Transverse colon (tissue), 4 donors: ENCODE data around the gene SIDT2. TPM values are rescaled to one million over a fixed set of nuclear protein-coding genes. Genes with fewer than 3 reads are reported as not detected.

Experiments used
- DNase-seq: peaks from one replicate; pipeline ENCODE4 v3.0.0-alpha.2; 2019
- H3K27ac ChIP-seq, 4 donors: fragments of 200-600 bp; sonication (generic); 2 replicates each; pipeline ENCODE4 v1.5.1; 2016 to 2018; ENCODE audit warnings: inconsistent platforms in 4 of 4
- H3K27me3 ChIP-seq: fragments of 200-600 bp; sonication (generic); 2 replicates; pipeline ENCODE4 v1.5.1; 2017; ENCODE audit warnings: inconsistent platforms
- H3K36me3 ChIP-seq, 4 donors: fragments of 200-600 bp; sonication (generic); 2 replicates each; pipeline ENCODE4 v1.5.1; 2017 to 2019; ENCODE audit warnings: inconsistent platforms in 4 of 4
- H3K4me1 ChIP-seq, 4 donors: fragments of 200-600 bp; sonication (generic); 2 replicates each; pipeline ENCODE4 v1.5.1; 2017 to 2020; ENCODE audit warnings: inconsistent platforms in 4 of 4
- H3K4me3 ChIP-seq, 4 donors: fragments of 200-600 bp; sonication (generic); 1 replicate in 1 of 4; 2 replicates in 3 of 4; pipeline versions ENCODE4 v1.5.1 to v1.6.1; 2017 to 2019; ENCODE audit warnings: inconsistent platforms in 4 of 4
- H3K9me3 ChIP-seq, 2 donors: fragments of 200-600 bp; sonication (generic); 2 replicates each; pipeline ENCODE4 v1.5.1; 2017 to 2019; ENCODE audit warnings: inconsistent platforms in 2 of 2
- CTCF ChIP-seq, 5 experiments: fragments of 200-600 bp in 3 of 5; fragments of 450-650 bp in 2 of 5; sonication (generic) in 3 of 5; IDR thresholded peaks; 1 replicate in 2 of 5; 2 replicates in 3 of 5; pipeline ENCODE4 v1.5.1; 2016 to 2017; ENCODE audit warnings: antibody characterized with exemption in 5 of 5, inconsistent platforms in 3 of 5, mild to moderate bottlenecking in 2 of 5, moderate library complexity in 1 of 5
- EP300 ChIP-seq: sonication (generic); formaldehyde crosslinking; IDR thresholded peaks from one replicate; pipeline ENCODE4 v1.6.1; 2017; ENCODE audit warnings: antibody characterized with exemption, low read depth
- POLR2A ChIP-seq: fragments of 450-650 bp; IDR thresholded peaks from one replicate; pipeline ENCODE4 v1.6.1; 2016; ENCODE audit warnings: antibody characterized with exemption, mild to moderate bottlenecking, moderate library complexity
- POLR2AphosphoS5 ChIP-seq, 3 donors: sonication (generic); formaldehyde crosslinking; IDR thresholded peaks; one replicate each; pipeline ENCODE4 v1.6.1; 2016; ENCODE audit warnings: antibody characterized with exemption in 3 of 3
- WGBS, 2 donors: methylation state at CpG; one replicate each; pipeline ENCODE4 v1.1.5; 2018; ENCODE audit warnings: low coverage in 1 of 2; 5-methylcytosine and 5-hydroxymethylcytosine counted together
- in situ Hi-C, 4 donors: fragments of 200-750 bp; cut with MboI; loops; one replicate each; pipeline versions ENCODE4 v1.15.0 to v1.15.1; 2017; ENCODE audit warnings: low sequenced_read_pairs in 3 of 4, low pct_ligation_motif_present in 1 of 4, low pct_unique_long_range_greater_than_20kb in 1 of 4
- intact Hi-C: fragments of 100-400 bp; cut with DNase I; formaldehyde crosslinking; loops from one replicate; pipeline ENCODE4 v1.15.1; 2023; ENCODE audit warnings: low total_unique reads
- total RNA-seq, 4 donors: library from RNA; depleted of rRNA; stranded (reverse); fragments of >200 nt; gene quantifications; one replicate each; pipeline ENCODE4 v1.1.0, GENCODE V29; 2016

SIDT2 gene
- total RNA-seq, 4 donors from 2014 or later = 68.1 to 95.0 (median 78.2) TPM

- peaks cover 0 to 30% (median 7%) of the 10 kb centered on the region in 4 donors for H3K36me3 ChIP-seq
- H3K27me3 ChIP-seq = no peaks in the 10 kb centered on the region
- 66 to 78% methylated on average over 5 to 7 of the region's 7 CpGs for WGBS, 2 donors
- peak; percentile 67 for DNase-seq
- H3K27ac ChIP-seq = peak overlapping the region; percentile 83 to 91 (median 86)
- H3K4me3 ChIP-seq = no peak overlapping the region
- H3K4me1 ChIP-seq = peaks cover 51 to 90% (median 72%) of the 10 kb centered on the region in 4 donors
- in situ Hi-C loops (no loop called here), intact Hi-C loops (loop anchor here (10.0 kb wide), 1 partner anchor 337 kb away; no protein-coding TSS in a partner anchor)
- no peaks in the 10 kb centered on the region for H3K9me3 ChIP-seq
- TF ChIP-seq POLR2AphosphoS5 (IDR thresholded peaks at IDR 0.05) (peak; percentile 59 to 83 (median 74)), EP300 (peak; percentile 84), CTCF (IDR thresholded peaks at IDR 0.05) (no peak), POLR2A (peak; percentile 7)
Measured at GRCh38 chr11:117221775-117222517, 43.4 kb downstream of the SIDT2 start.

GRCh38 chr11:117222991-117223740, 44.6 kb downstream of the SIDT2 start:
- Histone ChIP-seq H3K4me3 (no peak overlapping the region), H3K9me3 (no peaks in the 10 kb centered on the region), H3K27me3 (no peaks in the 10 kb centered on the region), H3K27ac (peak overlapping the region; percentile 83 to 91 (median 86)), H3K4me1 (peaks cover 51 to 82% (median 71%) of the 10 kb centered on the region in 4 donors), H3K36me3 (peaks cover 0 to 32% (median 7%) of the 10 kb centered on the region in 4 donors)
- TF ChIP-seq CTCF (IDR thresholded peaks at IDR 0.05) = no peak
- TF ChIP-seq POLR2AphosphoS5 (IDR thresholded peaks at IDR 0.05) = no peak
- no peak for TF ChIP-seq EP300
- TF ChIP-seq POLR2A = no peak
- intact Hi-C loops (loop anchor here (1.0 to 10.0 kb wide), 2 partner anchors 25 to 338 kb away; no protein-coding TSS in a partner anchor), in situ Hi-C loops (no loop called here)
- no peak for DNase-seq
- 93% methylated on average over 6 to 14 of the region's 14 CpGs for WGBS, 2 donors

GRCh38 chr11:117223741-117224689, 45.5 kb downstream of the SIDT2 start:
- in situ Hi-C loops = no loop called here
- Histone ChIP-seq H3K27ac (peak overlapping the region; percentile 83 to 91 (median 86)), H3K9me3 (no peaks in the 10 kb centered on the region), H3K36me3 (peaks cover 0 to 28% (median 11%) of the 10 kb centered on the region in 4 donors), H3K4me3 (no peak overlapping the region), H3K4me1 (peaks cover 45 to 74% (median 67%) of the 10 kb centered on the region in 4 donors), H3K27me3 (no peaks in the 10 kb centered on the region)
- 74 to 84% methylated on average over 5 to 17 of the region's 17 CpGs for WGBS, 2 donors
- DNase-seq = peak; percentile 28
- TF ChIP-seq POLR2A (no peak), POLR2AphosphoS5 (IDR thresholded peaks at IDR 0.05) (no peak), CTCF (IDR thresholded peaks at IDR 0.05) (no peak), EP300 (no peak)
- intact Hi-C loops = loop anchor here (1.0 to 10.0 kb wide), 2 partner anchors 26 to 339 kb away; no protein-coding TSS in a partner anchor
